Endothelial cell of umbilical vein (primary cell): ENCODE results near the gene ADTRP. TPM values are rescaled to one million over a fixed set of nuclear protein-coding genes. Genes with fewer than 3 reads are reported as not detected.

ENCODE experiments used
- BruUV-seq: library from RNA; stranded (reverse); fragments of 400-500 nt; replicated peaks from 2 replicates; lab custom pipeline; 2021; lab: Mats Ljungman, UMichigan
- CTCF ChIA-PET: fragments of 300-600, 350-600 bp; sonication (Branson Sonifier 250); formaldehyde crosslinking; loops from one replicate; lab custom pipeline; 2021; ENCODE audit warnings: antibody characterized with exemption, inconsistent platforms; lab: Charles Lee
- POLR2A ChIA-PET: fragments of 300-600, 350-600 bp; sonication (Branson Sonifier 250); formaldehyde crosslinking; loops from one replicate; lab custom pipeline; 2021; ENCODE audit warnings: antibody characterized with exemption, inconsistent platforms; lab: Charles Lee
- DNase-seq: peaks from one replicate; pipeline ENCODE4 v3.0.0-alpha.2; 2011; ENCODE audit warnings: low read depth, low spot score
- FAIRE-seq: peaks from 2 replicates; lab custom pipeline; 2011; peaks lifted over from hg19 to GRCh38; lab: Jason Lieb, UNC
- H2AFZ ChIP-seq: 2 replicates; pipeline ENCODE4 v1.6.0; 2012; ENCODE audit warnings: low read depth, low read length, control low read depth, inconsistent platforms
- H3K27ac ChIP-seq: 2 replicates; pipeline ENCODE4 v1.5.1; 2011; ENCODE audit warnings: low read depth, mild to moderate bottlenecking, control low read depth, low read length, moderate library complexity; ENCODE audit not compliant: insufficient read depth
- H3K27me3 ChIP-seq, 2 experiments: 2 replicates each; pipeline versions ENCODE4 v1.6.0 to v1.6.1; 2011; ENCODE audit warnings: low read length in 2 of 2, mixed read lengths in 1 of 2; ENCODE audit not compliant: control insufficient read depth in 2 of 2, insufficient read depth in 2 of 2
- H3K36me3 ChIP-seq, 2 experiments: 2 replicates in 1 of 2; 3 replicates in 1 of 2; pipeline ENCODE4 v1.5.1; 2011; ENCODE audit warnings: low read length in 2 of 2, mild to moderate bottlenecking in 1 of 2, moderate library complexity in 1 of 2; ENCODE audit not compliant: control insufficient read depth in 2 of 2, insufficient read depth in 2 of 2; ENCODE audit errors: extremely low read depth in 1 of 2
- H3K4me1 ChIP-seq: 3 replicates; pipeline ENCODE4 v1.5.1; 2011; ENCODE audit warnings: mild to moderate bottlenecking, low read length; ENCODE audit not compliant: control insufficient read depth, insufficient read depth; ENCODE audit errors: extremely low read depth
- H3K4me2 ChIP-seq: 2 replicates; pipeline ENCODE4 v1.6.1; 2011; ENCODE audit warnings: low read length, control low read depth, mixed read lengths; ENCODE audit not compliant: insufficient read depth
- H3K4me3 ChIP-seq, 3 experiments: fragments of 200-600 bp in 1 of 3; sonication (generic), shearing (Covaris generic) in 1 of 3; replicated peaks in 1 of 3; 2 replicates each; pipeline ENCODE4 v1.5.1; 2011 to 2016; ENCODE audit warnings: control low read depth in 3 of 3, low read length in 3 of 3, mild to moderate bottlenecking in 2 of 3, inconsistent platforms in 1 of 3, low read depth in 1 of 3, moderate library complexity in 1 of 3; ENCODE audit not compliant: insufficient read depth in 1 of 3
- H3K79me2 ChIP-seq: 2 replicates; pipeline ENCODE4 v1.6.0; 2012; ENCODE audit warnings: low read length, inconsistent platforms; ENCODE audit not compliant: control insufficient read depth, insufficient read depth
- H3K9ac ChIP-seq: replicated peaks from 2 replicates; pipeline ENCODE3; 2011; ENCODE audit warnings: low read length, control low read depth; ENCODE audit not compliant: insufficient read depth; ENCODE audit errors: extremely low read depth
- H3K9me1 ChIP-seq: replicated peaks from 3 replicates; pipeline ENCODE4 v1.6.0; 2011; ENCODE audit warnings: mild to moderate bottlenecking, low read length; ENCODE audit not compliant: control insufficient read depth, insufficient read depth; ENCODE audit errors: extremely low read depth
- H3K9me3 ChIP-seq: replicated peaks from 2 replicates; pipeline ENCODE4 v1.5.1; 2012; ENCODE audit warnings: low read length, inconsistent platforms; ENCODE audit not compliant: control insufficient read depth, insufficient read depth
- H4K20me1 ChIP-seq: replicated peaks from 2 replicates; pipeline ENCODE3; 2011; ENCODE audit warnings: mild to moderate bottlenecking, low read length; ENCODE audit not compliant: control insufficient read depth, insufficient read depth; ENCODE audit errors: extremely low read depth
- CTCF ChIP-seq, 2 donors: IDR thresholded peaks; 1 replicate in 1 of 2; 2 replicates in 1 of 2; pipeline ENCODE4 v1.5.1; 2011; ENCODE audit warnings: low read length in 2 of 2, mild to moderate bottlenecking in 2 of 2, moderate library complexity in 2 of 2, control low read depth in 1 of 2, inconsistent platforms in 1 of 2, low read depth in 1 of 2; ENCODE audit not compliant: insufficient read depth in 1 of 2; ENCODE audit errors: extremely low read depth in 1 of 2
- EZH2 ChIP-seq: IDR thresholded peaks from 2 replicates; pipeline ENCODE4 v1.6.1; 2012; ENCODE audit warnings: borderline replicate concordance, low read depth, mild to moderate bottlenecking, moderate library complexity, low read length, inconsistent platforms; ENCODE audit not compliant: severe bottlenecking
- FOS ChIP-seq: IDR thresholded peaks from 2 replicates; pipeline ENCODE4 v1.6.1; 2011; ENCODE audit warnings: mild to moderate bottlenecking, low read length, moderate library complexity, borderline replicate concordance; ENCODE audit not compliant: insufficient read depth
- GATA2 ChIP-seq: IDR thresholded peaks from 2 replicates; pipeline ENCODE4 v1.7.0; 2011; ENCODE audit warnings: low read depth, mild to moderate bottlenecking, moderate library complexity, mixed read lengths, low read length; ENCODE audit not compliant: insufficient read length, insufficient read depth
- JUN ChIP-seq: IDR thresholded peaks from 2 replicates; pipeline ENCODE4 v1.6.1; 2011; ENCODE audit warnings: borderline replicate concordance, low read depth; ENCODE audit not compliant: insufficient read length, insufficient read depth
- MAX ChIP-seq: IDR thresholded peaks from 2 replicates; pipeline ENCODE4 v1.6.1; 2011; ENCODE audit not compliant: insufficient read depth, insufficient read length
- POLR2A ChIP-seq: IDR thresholded peaks from 2 replicates; pipeline ENCODE4 v1.6.1; 2012; ENCODE audit warnings: low read depth, mild to moderate bottlenecking, control low read depth, low read length
- dilution Hi-C: fragments of 300-500 bp; cut with MboI; formaldehyde crosslinking; loops from one replicate; pipeline ENCODE4 v1.15.0; 2019; ENCODE audit warnings: low sequenced_read_pairs; ENCODE audit not compliant: extremely low pct_ligation_motif_present
- intact Hi-C: fragments of 100-400 bp; cut with micrococcal nuclease; formaldehyde crosslinking; loops from one replicate; pipeline ENCODE4 v1.10.0; 2022
- polyA plus RNA-seq, 4 experiments: library from polyadenylated mRNA; depleted of rRNA in 3 of 4; stranded (reverse) in 3 of 4; unstranded in 1 of 4; fragments of >200 nt; gene quantifications; 2 replicates each; pipeline versions ENCODE4 v1.2.1 to v1.2.3, GENCODE V29; 2011 to 2012; ENCODE audit warnings: missing spikeins in 1 of 4
- total RNA-seq: library from RNA; stranded (reverse); gene quantifications from 2 replicates; pipeline ENCODE4 v1.2.3, GENCODE V29; 2021

ADTRP gene
- total and polyA plus RNA-seq, 2 donors (not counting 3 experiments of a cell fraction or from before 2014, with no cell fraction given): 3.3 to 4.4 TPM

- no peak for FAIRE-seq
- H2AFZ ChIP-seq: no peak overlapping the region
Measured at GRCh38 chr6:11683871-11684270, 94.7 kb downstream of the ADTRP start.

More at GRCh38 chr6:11683871-11684270, 94.7 kb downstream of the ADTRP start:
- Histone ChIP-seq H3K79me2 (no peaks in the 10 kb centered on the region), H3K9me3 (no peaks in the 10 kb centered on the region), H3K4me1 (no peaks in the 10 kb centered on the region), H3K27me3 (no peaks in the 10 kb centered on the region), H3K27ac (no peak overlapping the region), H3K9ac (no peak overlapping the region), H3K4me3 (no peak overlapping the region), H3K36me3 (no peaks in the 10 kb centered on the region), H3K4me2 (no peak overlapping the region), H4K20me1 (no peaks in the 10 kb centered on the region), H3K9me1 (no peaks in the 10 kb centered on the region)
- intact Hi-C loops: no loop called here
- CTCF ChIA-PET: interaction anchor here (0.7 to 0.9 kb wide), 2 partner anchors 22 to 30 kb away, joined by 3 read pairs; no protein-coding TSS in a partner anchor
- POLR2A ChIA-PET: no interaction called here
- dilution Hi-C loops: no loop called here
- TF ChIP-seq MAX (no peak), EZH2 (no peak), FOS (no peak), GATA2 (no peak), CTCF (IDR thresholded peaks at IDR 0.05; ENCODE audit: extremely low read depth in 1 of 2, insufficient read depth in 1 of 2, low read depth in 1 of 2, low read length in 2 of 2) (no peak), POLR2A (no peak), JUN (no peak)
- no peak for DNase-seq
- BruUV-seq: no TSS peak
